NCI-H460 (cell line): ENCODE data around the gene GSTK1. TPM values are rescaled to one million over a fixed set of nuclear protein-coding genes. Genes with fewer than 3 reads are reported as not detected.
A peak's percentile ranks its signal among the peaks of the same experiment; 100 is the strongest.
"Not testable (repeated sequence)": the region's sequence is repeated elsewhere in the genome, so short reads cannot be mapped to it uniquely, and the experiment has no call there.

ENCODE experiments used
- DNase-seq: peaks from one replicate; pipeline ENCODE4 v3.0.0-alpha.2; 2016; ENCODE audit warnings: low read depth; ENCODE audit errors: extremely low read depth
- total RNA-seq: library from RNA; depleted of rRNA; stranded (reverse); fragments of >200 nt; shearing (Covaris generic); gene quantifications from 2 replicates; pipeline ENCODE4 v1.2.3, GENCODE V29; 2014

The GSTK1 gene
- total RNA-seq, 1 experiment from 2014 or later, result 122 TPM

DNA sequence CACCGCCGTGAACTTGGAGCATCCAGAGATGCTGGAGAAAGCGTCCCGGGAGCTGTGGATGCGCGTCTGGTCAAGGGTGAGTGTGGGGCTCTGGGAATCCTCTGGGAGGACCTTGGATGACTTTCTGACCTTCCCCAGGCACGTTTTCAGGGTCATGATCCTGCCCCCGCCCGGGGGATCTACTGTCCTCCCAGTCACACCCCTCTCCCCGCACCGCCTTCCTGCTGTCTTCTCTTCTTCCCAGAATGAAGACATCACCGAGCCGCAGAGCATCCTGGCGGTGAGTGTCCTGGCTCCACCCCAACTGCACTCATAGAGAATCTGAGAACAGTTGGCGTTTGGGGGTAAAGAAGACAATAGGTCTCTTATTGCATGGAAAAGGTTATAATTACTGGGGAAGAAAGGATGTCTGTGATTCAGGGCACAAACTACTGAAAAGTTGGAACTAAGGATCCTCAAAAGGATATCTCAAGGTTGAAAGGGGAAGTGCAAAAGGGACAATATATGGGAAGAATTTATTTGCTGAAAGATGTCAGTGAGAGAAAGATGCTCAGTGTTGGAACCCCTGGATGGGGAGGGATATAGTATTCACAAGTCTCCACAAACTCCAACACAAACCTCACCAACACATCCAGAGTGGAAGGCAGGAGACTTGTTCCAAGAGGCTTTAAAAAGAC, 1.9 kb downstream of the GSTK1 start:
- no peak for DNase-seq

DNA sequence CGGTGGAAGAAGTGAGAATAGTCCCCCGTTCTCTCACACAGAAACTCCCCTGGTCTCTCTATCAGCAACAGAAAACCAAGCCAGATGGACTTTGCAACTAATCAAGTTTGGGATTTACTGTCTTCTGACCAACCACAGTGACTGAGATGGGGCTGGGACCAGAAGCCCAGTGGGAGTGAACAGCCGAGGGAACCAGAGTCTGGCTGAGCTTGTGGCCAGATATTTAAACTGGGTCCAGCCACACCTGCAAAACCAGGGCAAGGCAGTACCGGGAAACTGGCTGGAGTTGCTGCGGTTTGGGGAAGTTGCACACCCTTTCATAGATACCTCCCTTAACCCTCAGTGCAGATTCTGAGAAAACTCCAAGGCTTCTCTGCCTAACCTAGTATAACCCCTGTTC, 6.0 kb downstream of the GSTK1 start:
- DNase-seq, result no peak

DNA sequence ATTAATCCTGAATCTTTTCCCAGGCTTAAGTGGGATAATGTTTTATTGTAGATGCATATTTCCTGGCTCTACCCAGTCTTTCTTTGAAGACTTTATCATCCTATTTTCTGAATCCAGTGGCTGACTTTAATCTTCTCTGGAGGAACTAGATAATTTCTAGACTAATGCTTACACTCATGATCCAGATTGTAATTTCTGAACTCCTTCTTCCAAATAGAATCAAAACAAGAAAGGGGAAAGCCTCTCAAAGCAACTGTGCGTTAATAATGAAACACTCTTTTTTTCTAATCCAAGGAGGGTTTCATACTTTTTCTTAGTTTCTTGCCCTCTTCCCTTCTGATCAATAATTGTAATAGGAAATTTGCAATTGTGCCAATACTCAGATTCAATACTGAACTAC, 8.0 kb downstream of the GSTK1 start:
- no peak for DNase-seq

DNA sequence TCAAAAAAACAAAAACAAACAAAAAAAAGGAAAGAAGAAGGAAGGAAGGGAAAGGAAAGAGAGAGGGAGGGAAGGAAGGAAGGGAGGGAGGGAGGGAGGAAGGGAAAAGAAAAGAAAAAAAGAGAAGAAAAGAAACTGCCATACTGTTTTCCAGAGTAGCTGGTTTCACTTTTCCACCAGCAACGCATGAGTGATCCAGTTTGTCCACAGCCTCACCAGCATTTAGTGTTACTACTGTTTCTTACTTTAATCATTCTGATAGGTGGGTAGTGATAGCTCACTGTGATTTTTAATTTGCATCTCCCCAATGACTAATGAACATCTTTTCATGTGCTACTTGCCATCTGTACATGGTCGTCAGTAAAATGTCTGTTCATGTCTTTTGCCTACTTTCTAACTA, 9.6 kb downstream of the GSTK1 start:
- DNase-seq, result no peak

DNA sequence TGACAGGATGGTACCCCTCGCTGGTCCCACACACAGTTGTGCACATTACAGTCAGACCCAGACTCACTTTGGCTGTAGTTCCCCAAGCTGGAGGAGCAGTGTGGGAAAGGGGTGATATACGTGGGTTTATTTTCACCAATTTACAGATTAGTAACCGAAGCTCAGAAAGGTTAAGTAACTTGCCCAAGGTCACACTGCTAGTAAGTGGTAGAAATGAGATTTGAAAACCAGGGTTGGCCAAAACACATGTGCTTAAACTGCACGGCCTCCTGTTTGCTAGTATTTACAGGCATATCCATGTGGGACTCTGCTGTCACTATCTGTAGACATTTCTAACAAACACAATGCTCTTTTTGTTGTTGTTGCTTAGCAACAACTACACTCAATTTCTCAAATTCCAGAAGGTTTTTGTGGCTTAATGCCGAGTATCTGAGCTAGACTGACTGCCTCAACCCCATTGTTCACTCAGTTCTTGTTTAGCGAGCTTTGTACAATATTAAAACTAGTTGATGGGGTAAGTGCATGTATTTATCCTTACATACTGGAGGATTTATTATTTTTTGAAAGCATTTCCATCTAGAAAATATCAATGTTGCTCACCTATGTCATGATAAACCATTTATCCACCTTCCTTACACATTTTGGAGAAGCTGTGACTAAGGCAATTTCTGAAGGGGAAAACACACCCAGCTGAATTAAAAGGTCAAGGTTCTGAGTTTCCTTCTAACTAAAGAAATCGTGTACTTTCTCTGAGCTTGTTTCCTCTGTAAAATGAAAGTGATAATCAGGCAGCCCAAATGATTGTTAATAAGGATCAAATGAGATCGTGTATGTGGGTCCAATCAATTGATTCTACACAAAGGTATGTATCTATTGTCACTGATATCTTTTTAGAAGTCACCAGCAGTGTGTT, 16.2 kb downstream of the GSTK1 start:
- no peak for DNase-seq

DNA sequence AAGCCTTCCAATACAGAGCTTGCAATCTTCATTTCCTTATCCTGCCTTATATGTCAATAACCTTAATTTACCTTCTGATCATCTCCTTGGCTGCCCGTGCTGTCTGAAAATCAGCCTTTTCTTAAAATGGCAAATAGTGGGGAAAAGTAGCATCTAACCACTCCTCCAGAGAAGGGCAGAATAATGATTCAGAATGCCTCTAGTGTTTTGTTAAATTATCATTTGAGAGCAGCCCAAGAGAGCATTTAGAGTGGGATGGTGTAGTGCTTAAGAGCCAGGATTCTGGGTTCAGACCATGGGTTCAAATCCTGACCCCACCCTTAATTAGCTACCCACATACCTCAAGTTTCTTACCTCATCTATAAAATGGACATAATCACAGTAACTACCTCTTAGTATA, 16.9 kb downstream of the GSTK1 start:
- no peak for DNase-seq

DNA sequence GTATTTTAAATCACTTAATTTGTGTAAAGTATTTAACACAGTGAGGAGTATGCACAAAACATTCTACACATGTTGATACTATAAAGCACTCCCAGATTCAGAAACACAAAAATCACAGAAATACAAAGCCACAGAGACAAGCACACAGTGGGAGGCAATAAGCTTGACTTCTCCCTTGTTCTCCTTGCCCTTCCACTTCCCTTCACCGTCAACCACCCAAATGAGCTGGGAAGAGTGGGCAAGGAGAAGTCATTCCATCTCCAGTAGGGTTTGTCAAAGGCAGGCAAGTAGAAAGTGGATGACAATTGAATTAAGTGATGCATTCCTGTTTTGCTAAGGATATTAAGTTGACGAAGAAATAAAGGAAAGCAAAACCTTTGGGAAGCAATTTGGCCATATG, 17.3 kb downstream of the GSTK1 start:
- no peak for DNase-seq

DNA sequence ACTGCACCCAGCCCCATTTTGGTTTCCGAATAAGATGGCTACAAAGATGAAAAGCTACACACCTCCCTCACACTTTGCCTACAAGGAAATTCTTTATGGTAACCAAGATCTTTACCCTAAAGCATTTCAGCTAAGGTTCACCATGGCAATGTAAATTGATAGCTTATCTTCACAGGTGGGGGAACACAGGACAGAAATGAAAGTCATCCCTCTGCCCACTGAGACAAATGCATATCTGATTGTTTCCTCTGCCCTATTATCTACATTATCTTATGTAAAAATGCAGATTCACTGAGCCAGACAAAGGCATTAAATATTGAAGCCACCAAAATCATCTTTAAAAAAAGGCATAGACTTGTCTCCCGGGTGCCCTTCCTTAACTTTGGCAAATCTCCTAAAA, 18.3 kb downstream of the GSTK1 start:
- DNase-seq, result no peak

DNA sequence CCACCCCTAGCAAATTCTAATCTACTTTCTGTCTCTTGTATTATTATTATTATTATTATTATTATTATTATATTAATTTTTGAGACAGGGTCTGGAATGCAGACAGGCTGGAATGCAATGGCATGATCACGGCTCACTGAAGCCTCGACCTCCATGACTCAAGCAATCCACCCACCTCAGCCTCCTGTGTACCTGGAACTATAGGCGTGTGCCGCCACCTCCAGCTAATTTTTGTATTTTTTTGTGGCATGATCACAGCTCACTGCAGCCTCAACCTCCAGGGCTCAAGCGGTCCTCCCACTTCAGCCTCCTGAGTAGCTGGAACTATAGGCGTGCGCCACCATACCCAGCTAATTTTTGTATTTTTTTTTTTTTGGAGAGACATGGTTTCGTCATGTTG, 18.9 kb downstream of the GSTK1 start:
- DNase-seq, result no peak

DNA sequence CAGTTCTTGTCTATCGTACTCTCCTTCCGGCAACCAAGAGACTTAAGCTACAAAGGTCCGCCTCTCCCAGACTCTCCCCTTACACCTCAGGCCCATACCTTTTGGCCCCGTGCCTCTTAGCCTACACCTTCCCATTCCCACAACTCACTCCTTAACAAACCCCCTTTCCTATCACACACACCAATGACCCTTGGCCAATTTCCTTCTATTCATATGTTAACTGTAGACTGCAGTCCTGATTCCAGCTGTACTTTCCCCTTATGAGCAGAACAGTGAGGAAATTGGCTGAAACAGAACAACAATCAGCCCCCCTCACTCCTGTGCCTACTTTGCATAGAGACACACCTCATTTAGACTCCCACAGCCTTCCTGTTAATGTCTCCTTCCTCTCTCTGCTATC, 20.1 kb downstream of the GSTK1 start:
- DNase-seq, result no peak

DNA sequence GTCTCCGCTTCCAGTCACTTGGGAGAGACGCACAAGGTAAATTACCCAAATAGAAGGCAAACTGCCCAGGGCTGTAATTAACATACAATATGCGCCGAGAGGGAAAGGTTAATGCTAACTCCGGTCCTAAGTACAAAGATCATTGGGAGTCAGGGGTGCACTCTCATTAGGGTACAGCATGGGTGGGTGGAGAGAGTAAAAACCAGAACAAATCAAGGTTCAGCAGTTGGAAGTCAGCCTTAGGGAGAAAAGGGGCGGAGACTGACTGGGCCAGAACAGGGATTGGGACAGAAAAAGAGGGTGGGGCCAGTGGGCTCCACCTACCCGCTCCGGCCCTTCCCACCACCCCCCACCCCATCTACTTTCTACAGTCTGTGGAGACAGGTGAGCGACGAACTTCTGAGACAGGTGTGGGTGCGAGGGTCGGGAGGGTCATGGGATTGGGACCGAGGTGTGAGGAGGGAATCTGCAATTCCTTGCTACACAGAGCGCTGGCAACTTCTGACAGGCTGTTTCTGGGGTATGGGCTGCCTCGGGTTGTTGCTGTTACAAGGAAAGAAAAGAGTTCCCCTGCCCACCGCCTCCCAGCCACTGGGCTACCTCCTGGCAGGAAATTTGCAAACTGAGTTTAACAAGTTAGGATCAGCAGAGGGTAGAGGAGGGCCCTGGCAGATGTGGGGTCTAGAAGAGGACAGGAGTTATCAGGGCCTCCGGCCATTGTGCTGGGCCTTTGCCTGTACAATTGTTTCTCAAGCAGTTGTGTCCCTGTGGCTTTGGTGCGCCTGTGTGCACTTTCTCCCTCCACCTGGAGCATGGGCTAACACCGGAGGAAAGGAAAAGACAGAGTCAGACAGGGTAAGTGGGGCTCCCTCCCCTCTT, 21.6 kb downstream of the GSTK1 start, which contains the start of gene TMEM139:
TSS of gene TMEM139 (plus strand) at position 368 of the 879 bp plus-strand sequence. CDS start 1,000 bp downstream, outside the sequence.
- DNase-seq, result peak; percentile 26

DNA sequence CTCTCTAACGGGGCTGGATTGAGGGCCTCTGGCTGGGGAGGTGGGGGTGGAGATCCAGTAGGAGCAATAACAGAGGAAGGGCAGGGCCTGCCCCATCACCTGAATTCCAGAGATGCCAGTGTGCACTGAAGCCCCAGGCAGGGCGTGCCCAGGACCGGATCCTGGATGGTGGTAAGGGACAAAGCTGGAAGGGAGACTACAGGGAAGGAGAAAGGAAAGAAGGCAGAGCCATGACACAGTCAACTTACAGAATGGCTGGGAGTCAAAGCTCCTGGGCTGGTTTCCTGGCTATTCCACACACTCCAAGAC, 22.2 kb downstream of the GSTK1 start:
- DNase-seq, result no peak

DNA sequence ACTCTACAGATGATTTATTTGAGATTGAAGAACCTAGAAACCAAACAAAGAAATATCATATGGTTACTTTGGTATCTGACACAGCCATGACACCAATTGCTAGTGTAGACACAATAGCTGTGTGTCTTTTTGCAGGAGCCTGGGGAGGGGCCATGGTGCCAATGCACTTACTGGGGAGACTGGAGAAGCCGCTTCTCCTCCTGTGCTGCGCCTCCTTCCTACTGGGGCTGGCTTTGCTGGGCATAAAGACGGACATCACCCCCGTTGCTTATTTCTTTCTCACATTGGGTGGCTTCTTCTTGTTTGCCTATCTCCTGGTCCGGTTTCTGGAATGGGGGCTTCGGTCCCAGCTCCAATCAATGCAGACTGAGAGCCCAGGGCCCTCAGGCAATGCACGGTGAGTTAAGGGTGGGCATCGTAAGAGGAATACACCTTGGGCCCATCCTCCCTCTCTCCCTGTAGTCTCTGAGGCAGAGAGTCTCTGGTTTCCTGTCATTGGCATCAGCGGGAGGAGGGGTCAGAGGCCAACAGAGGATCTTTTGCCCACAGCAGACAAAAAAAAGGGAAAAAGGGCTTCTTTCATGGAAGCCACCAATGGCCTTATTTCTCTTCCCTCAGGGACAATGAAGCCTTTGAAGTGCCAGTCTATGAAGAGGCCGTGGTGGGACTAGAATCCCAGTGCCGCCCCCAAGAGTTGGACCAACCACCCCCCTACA, 22.7 kb downstream of the GSTK1 start:
- DNase-seq, result no peak

DNA sequence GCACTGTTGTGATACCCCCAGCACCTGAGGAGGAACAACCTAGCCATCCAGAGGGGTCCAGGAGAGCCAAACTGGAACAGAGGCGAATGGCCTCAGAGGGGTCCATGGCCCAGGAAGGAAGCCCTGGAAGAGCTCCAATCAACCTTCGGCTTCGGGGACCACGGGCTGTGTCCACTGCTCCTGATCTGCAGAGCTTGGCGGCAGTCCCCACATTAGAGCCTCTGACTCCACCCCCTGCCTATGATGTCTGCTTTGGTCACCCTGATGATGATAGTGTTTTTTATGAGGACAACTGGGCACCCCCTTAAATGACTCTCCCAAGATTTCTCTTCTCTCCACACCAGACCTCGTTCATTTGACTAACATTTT, 23.3 kb downstream of the GSTK1 start:
- DNase-seq, result no peak

DNA sequence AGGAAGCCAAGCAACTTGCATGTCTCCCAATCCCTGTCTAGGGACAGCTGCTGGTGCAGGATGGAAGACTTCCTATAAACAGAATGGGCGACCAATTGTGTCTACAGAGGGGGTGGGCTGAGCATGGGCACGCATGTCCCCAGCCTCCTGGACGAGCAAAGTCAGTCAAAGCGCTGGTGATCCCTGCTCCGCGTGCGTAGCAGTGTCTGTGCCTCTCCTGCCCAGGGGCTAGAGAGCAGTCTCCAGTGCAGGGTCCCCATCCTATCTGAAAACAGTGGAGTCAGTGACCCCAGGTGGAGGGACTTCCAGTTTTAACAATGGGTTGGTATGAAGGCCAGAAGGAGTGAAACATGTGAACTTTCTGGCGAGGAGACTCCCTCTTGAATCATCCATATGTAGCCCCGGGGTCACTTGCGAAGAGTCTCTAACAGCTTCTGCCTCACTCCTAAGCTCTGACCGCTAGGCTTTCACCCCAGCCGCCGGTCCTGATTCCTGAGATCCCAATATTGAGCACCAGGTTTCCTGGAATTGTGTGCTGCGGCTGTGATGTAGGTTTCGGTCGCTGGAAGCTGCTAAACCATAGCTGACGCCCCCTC, 24.2 kb downstream of the GSTK1 start:
- DNase-seq, result no peak

DNA sequence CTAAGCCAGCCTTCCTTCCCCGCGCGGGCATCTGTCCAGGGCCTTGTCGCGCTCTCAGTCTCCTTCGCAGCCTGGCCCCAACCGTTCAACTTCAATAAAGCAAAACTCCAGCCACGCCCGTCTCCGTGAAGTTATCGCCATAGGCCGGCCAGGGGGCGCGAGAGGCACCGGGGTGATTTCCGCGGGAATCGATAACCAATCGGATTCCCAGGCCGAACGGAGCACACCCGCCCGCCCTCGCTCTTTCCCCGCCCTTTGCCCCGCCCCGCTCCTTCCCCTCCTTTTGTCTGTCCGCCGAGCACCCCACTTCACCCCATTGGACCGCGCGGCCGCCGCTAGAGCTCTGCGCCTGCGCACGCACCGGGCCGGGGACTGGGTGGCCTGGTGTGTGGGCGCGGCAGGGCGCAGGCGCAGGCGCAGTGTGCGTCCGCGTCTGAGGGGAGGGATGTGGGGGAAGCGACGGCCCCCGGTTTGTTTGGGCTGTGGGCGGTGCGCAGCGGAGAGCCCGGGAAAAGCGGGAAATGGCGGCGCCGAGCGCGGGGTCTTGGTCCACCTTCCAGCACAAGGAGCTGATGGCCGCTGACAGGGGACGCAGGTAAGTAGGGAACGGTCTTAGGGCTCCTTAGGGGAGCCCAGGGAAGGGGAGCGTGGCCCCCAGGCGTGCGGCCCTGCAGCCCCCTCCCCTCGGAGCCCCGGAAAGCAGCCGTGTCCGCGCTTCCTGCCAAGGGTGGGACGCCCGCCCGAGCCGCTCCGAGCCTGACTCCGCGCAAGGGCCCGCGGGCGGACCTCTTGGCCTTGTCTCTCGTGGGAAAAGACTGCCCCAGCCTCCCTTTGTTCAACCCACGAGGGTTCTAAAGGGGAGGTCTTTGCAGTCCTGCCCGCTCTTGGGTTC, 24.9 kb downstream of the GSTK1 start, which contains the start of gene CASP2:
TSS of gene CASP2 (plus strand) at position 417 of the 892 bp plus-strand sequence. CDS start at position 522, 105 bp downstream.
- DNase-seq, result peak; percentile 97

DNA sequence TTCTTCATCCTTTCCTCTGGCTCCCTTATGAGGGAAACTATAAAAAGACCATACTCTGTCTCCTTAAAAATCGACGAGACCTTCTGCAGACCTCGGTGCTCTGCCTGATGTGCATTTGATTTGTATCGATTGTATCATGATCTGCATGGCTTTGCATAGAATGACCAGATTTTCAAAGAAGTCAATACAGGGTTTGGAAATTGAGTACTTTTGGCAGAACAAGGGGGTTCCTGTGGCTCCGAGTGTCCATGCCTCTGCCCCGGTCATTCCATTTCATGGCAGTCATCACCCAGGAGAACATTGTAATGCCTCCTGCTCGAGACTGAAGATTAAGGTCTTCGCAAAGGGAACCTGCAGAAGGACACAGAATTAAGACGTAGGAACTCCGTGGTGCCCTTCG, 25.6 kb downstream of the GSTK1 start:
- no peak for DNase-seq

DNA sequence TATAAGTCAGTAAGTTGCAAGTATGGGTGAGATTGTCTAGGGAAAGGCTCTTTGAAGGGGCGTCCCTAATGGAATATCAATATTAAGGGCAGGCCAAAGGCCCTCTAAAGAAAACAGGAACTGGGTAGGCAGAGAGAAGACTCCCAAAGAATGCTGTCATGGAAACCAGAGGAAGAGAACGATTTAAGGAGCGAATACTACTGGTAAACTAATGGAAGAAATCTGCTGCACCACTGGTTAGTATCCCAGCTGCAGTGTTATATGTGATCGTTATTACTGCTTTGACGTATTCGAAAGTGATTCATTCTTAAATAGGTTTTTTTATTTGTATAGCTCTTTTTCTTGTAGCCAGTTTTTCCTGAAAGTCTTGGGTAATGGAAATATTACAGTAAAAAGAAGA, 26.2 kb downstream of the GSTK1 start:
- DNase-seq, result no peak

DNA sequence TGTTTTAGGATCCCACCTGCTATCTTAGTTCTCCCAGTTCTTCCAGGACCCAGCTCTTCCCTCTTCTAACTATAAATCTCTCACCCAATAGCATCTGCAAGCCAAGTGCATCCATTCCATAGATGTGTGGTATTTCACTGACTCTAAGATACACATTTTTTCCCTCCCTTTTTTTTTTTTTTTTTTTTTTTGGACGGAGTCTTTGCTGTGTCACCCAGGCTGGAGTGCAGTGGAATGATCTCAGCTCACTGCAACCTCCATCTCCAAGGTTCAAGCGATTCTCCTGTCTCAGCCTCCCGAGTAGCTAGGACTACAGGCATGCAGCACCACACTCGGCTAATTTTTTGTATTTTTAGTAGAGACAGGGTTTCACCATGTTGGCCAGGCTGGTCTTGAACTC, 26.6 kb downstream of the GSTK1 start:
- not testable (repeated sequence) for DNase-seq
